GM12891 (cell line): ENCODE data around the gene PCNX2.

Source experiments
- POLR2A ChIP-seq: IDR thresholded peaks from 2 replicates; pipeline ENCODE4 v1.6.1; 2011; ENCODE audit warnings: low read depth, low read length, control low read depth
- POLR2AphosphoS5 ChIP-seq: IDR thresholded peaks from 2 replicates; pipeline ENCODE4 v1.6.1; 2011; ENCODE audit warnings: low read depth, low read length, control low read depth

DNA sequence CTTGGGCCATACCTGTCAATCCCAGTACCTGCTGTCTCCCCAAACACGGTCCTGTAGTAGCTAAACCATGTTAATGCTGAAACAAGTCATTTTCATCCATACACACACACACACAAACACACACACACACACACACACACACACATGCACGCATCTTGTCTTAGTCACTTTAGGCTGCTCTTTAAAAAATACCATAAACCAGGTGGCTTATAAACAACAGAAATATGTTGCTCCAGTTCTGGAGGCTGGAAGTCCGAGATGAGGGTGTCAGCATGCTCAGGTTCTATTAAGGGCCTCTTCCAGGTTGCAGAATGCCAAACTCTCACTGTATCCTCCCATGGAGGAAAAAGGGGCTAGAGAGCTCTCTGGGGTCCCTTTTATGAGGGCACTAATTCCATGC is 215.2 kb downstream of the PCNX2 start:
- TF ChIP-seq POLR2AphosphoS5 (no peak), POLR2A (no peak)
